MM.1S (cell line): ENCODE results near the gene STK32B.

Source experiments
- EZH2phosphoT487 ChIP-seq: fragments of 300-600 bp; sonication (generic); IDR thresholded peaks from 2 replicates; pipeline ENCODE4 v1.6.1; 2018; ENCODE audit warnings: antibody characterized with exemption, low read length
- TF ChIP-seq, protein P1 (sequence below): fragments of 300-600 bp; sonication (generic); IDR thresholded peaks from 2 replicates; pipeline ENCODE4 v1.5.1; 2016; ENCODE audit warnings: antibody characterized with exemption, low read length, mixed read lengths

DNA sequence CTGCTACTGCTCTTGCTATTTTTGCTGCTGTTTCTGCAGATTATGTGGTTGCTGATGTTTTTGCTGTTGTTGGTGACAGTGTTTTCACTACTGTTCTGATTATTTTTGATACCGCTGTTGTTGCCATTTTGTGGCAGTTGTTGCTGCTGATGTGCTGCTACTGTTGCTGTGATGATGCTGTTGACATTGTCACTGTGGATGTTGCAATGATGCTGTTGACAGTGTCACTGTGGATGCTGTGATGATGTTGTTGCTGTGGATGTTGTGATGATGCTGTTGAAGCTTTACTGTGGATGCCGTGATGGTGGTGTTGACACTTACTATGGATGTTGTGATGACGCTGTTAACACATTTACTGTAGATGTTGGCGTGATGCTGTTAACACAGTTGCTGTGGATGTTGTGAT is 476.8 kb downstream of the STK32B start:
- TF ChIP-seq, protein P1, sequence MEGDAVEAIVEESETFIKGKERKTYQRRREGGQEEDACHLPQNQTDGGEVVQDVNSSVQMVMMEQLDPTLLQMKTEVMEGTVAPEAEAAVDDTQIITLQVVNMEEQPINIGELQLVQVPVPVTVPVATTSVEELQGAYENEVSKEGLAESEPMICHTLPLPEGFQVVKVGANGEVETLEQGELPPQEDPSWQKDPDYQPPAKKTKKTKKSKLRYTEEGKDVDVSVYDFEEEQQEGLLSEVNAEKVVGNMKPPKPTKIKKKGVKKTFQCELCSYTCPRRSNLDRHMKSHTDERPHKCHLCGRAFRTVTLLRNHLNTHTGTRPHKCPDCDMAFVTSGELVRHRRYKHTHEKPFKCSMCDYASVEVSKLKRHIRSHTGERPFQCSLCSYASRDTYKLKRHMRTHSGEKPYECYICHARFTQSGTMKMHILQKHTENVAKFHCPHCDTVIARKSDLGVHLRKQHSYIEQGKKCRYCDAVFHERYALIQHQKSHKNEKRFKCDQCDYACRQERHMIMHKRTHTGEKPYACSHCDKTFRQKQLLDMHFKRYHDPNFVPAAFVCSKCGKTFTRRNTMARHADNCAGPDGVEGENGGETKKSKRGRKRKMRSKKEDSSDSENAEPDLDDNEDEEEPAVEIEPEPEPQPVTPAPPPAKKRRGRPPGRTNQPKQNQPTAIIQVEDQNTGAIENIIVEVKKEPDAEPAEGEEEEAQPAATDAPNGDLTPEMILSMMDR, result no peak
- TF ChIP-seq EZH2phosphoT487, result no peak
